ENCODE measurements around the gene RMDN3. TPM values are rescaled to one million over a fixed set of nuclear protein-coding genes. Genes with fewer than 3 reads are reported as not detected.

The RMDN3 gene
- total and polyA plus RNA-seq, 2 of the 13 experiments (the other 11 are each of a cell fraction or from before 2014, with no cell fraction given) = 16.8 to 19.5 TPM

GRCh38 chr15:40793216-40793989 lies 38.3 kb upstream of the RMDN3 start (continued):
- no peak; the same call in 1 of the 2 replicates for TF ChIP-seq ZNF280D (CRISPR knock-in tag; IDR thresholded peaks at IDR 0.05)
- peak; percentile 91 for TF ChIP-seq NCOR1 (IDR thresholded peaks at IDR 0.05; ENCODE audit: borderline replicate concordance, low read length)
- TF ChIP-seq ZNF784 (CRISPR knock-in tag; IDR thresholded peaks at IDR 0.05; ENCODE audit: borderline replicate concordance) = no peak
- TF ChIP-seq KDM2A (CRISPR knock-in tag; IDR thresholded peaks at IDR 0.05; ENCODE audit: borderline replicate concordance, low read depth) = no peak
- no peak for TF ChIP-seq ZNF800 (CRISPR knock-in tag; IDR thresholded peaks at IDR 0.05)
- TF ChIP-seq SKIL (CRISPR knock-in tag; IDR thresholded peaks at IDR 0.05; ENCODE audit: borderline replicate concordance) = no peak; the same call in 1 of the 2 replicates
- no peak for TF ChIP-seq ZFP90 (CRISPR knock-in tag; IDR thresholded peaks at IDR 0.05; ENCODE audit: borderline replicate concordance)
- TF ChIP-seq KDM5A (IDR thresholded peaks at IDR 0.05; ENCODE audit: borderline replicate concordance, low read length) = no peak; the same call in 1 of the 2 replicates
- no peak; the same call in none of the 2 replicates for TF ChIP-seq DRAP1 (CRISPR knock-in tag; IDR thresholded peaks at IDR 0.05)
- TF ChIP-seq MIER2 (CRISPR knock-in tag; IDR thresholded peaks at IDR 0.05) = peak; percentile 53; the same call in 1 of the 2 replicates
- no peak for TF ChIP-seq PCBP2 (optimal IDR thresholded peaks at IDR 0.05; ENCODE audit: low read depth, low read length, poor library complexity, severe bottlenecking)
- peak; percentile 80; the same call in 1 of the 2 replicates for TF ChIP-seq ZNF792 (CRISPR knock-in tag; IDR thresholded peaks at IDR 0.05)
- TF ChIP-seq HMGXB4 (CRISPR knock-in tag; IDR thresholded peaks at IDR 0.05; ENCODE audit: borderline replicate concordance in 1 of 2, low read depth in 1 of 2) = 0 out of 4 replicates have a peak, but pooled peaks of 1 of the 2 experiments have one; percentile 31
- TF ChIP-seq ZNF513 (CRISPR knock-in tag; conservative IDR thresholded peaks at IDR 0.05) = no peak

Measured in HepG2 (cell line).